K562 (cell line): ENCODE measurements around the gene MYO16. TPM values are rescaled to one million over a fixed set of nuclear protein-coding genes. Genes with fewer than 3 reads are reported as not detected.

Experiments
- BCL6 ChIP-seq: fragments of 250-450 bp; sonication (Bioruptor Pico); IDR thresholded peaks from 2 replicates; pipeline ENCODE4 v1.4.0; 2020
- PYGO2 ChIP-seq: fragments of 450-650 bp; IDR thresholded peaks from 2 replicates; pipeline ENCODE4 v1.6.1; 2016; ENCODE audit warnings: mild to moderate bottlenecking, missing genetic modification characterization, moderate library complexity, missing compliant biosample characterization
- RFX5 ChIP-seq: IDR thresholded peaks from 2 replicates; pipeline ENCODE4 v1.6.1; 2011; ENCODE audit warnings: low read depth, mild to moderate bottlenecking, improper control_type of control experiment, low read length
- SRSF7 ChIP-seq: fragments of 200-400 bp; formaldehyde crosslinking; optimal IDR thresholded peaks from 2 replicates; pipeline ENCODE3; 2017; ENCODE audit warnings: mild to moderate bottlenecking, low read depth, low read length
- ZFP1 ChIP-seq: fragments of 450-650 bp; formaldehyde crosslinking; IDR thresholded peaks from 2 replicates; pipeline ENCODE4 v1.4.0; 2020; ENCODE audit warnings: mild to moderate bottlenecking, mixed read lengths
- ZKSCAN8 ChIP-seq: fragments of 200-800 bp; sonication (Bioruptor generic); IDR thresholded peaks from 2 replicates; pipeline ENCODE4 v1.6.1; 2016; ENCODE audit warnings: missing genetic modification characterization, missing compliant biosample characterization
- ZNF124 ChIP-seq: sonication (generic); formaldehyde crosslinking; IDR thresholded peaks from 2 replicates; pipeline ENCODE4 v1.8.1; 2022; ENCODE audit warnings: missing genetic modification reagents
- ZNF143 ChIP-seq: sonication (generic); formaldehyde crosslinking; IDR thresholded peaks from 2 replicates; pipeline ENCODE4 v1.9.0; 2022; ENCODE audit warnings: mild to moderate bottlenecking, missing genetic modification reagents
- ZNF436 ChIP-seq: fragments of 250-450, 450-650 bp; sonication (Bioruptor Pico); formaldehyde crosslinking; IDR thresholded peaks from 2 replicates; pipeline ENCODE4 v1.7.0; 2020; ENCODE audit warnings: mild to moderate bottlenecking
- ZNF75A ChIP-seq: fragments of 450-650 bp; formaldehyde crosslinking; IDR thresholded peaks from 2 replicates; pipeline ENCODE4 v1.4.0; 2020; ENCODE audit warnings: mild to moderate bottlenecking
- polyA plus RNA-seq, 8 experiments: library from polyadenylated mRNA; depleted of rRNA in 4 of 8; stranded (reverse) in 5 of 8; unstranded in 3 of 8; fragments of >200 nt; fragmentation: Nextera tagmentation in 2 of 8; fragmentation: Illumina TruSeq in 1 of 8; extraction: Ambion mirVana in 2 of 8; extraction: Trizol in 1 of 8; gene quantifications; 2 replicates each; pipeline versions ENCODE4 v1.2.1 to v1.2.3, GENCODE V29; 2011 to 2014; ENCODE audit warnings: inconsistent platforms in 1 of 8, missing spikeins in 1 of 8
- total RNA-seq, 7 experiments: library from RNA; depleted of rRNA in 6 of 7; stranded (reverse); fragments of >200 nt in 6 of 7; fragmentation: Illumina TruSeq in 2 of 7; extraction: Trizol in 2 of 7; gene quantifications; 2 replicates each; pipeline versions ENCODE4 v1.2.1 to v1.2.3, GENCODE V29; 2011 to 2021; ENCODE audit warnings: low replicate concordance in 1 of 7
- TF ChIP-seq, protein P1 (sequence below): fragments of 450-650 bp; IDR thresholded peaks from 2 replicates; pipeline ENCODE4 v1.6.1; 2016; ENCODE audit warnings: missing biosample characterization, missing genetic modification characterization
- TF ChIP-seq, protein P2 (sequence below), 2 experiments: fragments of 450-650 bp; IDR thresholded peaks; 2 replicates each; pipeline ENCODE4 v1.6.1; 2018; ENCODE audit warnings: mild to moderate bottlenecking in 2 of 2, low read depth in 1 of 2; ENCODE audit not compliant: partially characterized antibody in 2 of 2
- TF ChIP-seq, protein P3 (sequence below): fragments of 250-450 bp; sonication (Bioruptor Pico); IDR thresholded peaks from 2 replicates; pipeline ENCODE4 v1.4.0; 2020; ENCODE audit warnings: mild to moderate bottlenecking
- TF ChIP-seq, protein P4 (sequence below): fragments of 250-450 bp; sonication (Bioruptor Pico); IDR thresholded peaks from 2 replicates; pipeline ENCODE4 v1.8.0; 2021; ENCODE audit warnings: borderline replicate concordance, mild to moderate bottlenecking, moderate library complexity; ENCODE audit not compliant: poor library complexity, severe bottlenecking
- TF ChIP-seq, protein P5 (sequence below), 2 experiments: fragments of 250-450 bp in 1 of 2; fragments of 450-650 bp in 1 of 2; sonication (Bioruptor Pico) in 1 of 2; IDR thresholded peaks; 2 replicates each; pipeline versions ENCODE4 v1.6.1 to v1.8.0; 2016 to 2021; ENCODE audit warnings: mild to moderate bottlenecking in 2 of 2, moderate library complexity in 2 of 2, missing compliant biosample characterization in 1 of 2, missing genetic modification characterization in 1 of 2
- TF ChIP-seq, protein P6 (sequence below): IDR thresholded peaks from 2 replicates; pipeline ENCODE4 v1.6.1; 2016; ENCODE audit warnings: missing genetic modification characterization, missing compliant biosample characterization

The MYO16 gene
- total and polyA plus RNA-seq, 9 of the 15 experiments (the other 6 are each of a cell fraction or from before 2014, with no cell fraction given): 4.3 to 45.7 (median 12.1) TPM

DNA sequence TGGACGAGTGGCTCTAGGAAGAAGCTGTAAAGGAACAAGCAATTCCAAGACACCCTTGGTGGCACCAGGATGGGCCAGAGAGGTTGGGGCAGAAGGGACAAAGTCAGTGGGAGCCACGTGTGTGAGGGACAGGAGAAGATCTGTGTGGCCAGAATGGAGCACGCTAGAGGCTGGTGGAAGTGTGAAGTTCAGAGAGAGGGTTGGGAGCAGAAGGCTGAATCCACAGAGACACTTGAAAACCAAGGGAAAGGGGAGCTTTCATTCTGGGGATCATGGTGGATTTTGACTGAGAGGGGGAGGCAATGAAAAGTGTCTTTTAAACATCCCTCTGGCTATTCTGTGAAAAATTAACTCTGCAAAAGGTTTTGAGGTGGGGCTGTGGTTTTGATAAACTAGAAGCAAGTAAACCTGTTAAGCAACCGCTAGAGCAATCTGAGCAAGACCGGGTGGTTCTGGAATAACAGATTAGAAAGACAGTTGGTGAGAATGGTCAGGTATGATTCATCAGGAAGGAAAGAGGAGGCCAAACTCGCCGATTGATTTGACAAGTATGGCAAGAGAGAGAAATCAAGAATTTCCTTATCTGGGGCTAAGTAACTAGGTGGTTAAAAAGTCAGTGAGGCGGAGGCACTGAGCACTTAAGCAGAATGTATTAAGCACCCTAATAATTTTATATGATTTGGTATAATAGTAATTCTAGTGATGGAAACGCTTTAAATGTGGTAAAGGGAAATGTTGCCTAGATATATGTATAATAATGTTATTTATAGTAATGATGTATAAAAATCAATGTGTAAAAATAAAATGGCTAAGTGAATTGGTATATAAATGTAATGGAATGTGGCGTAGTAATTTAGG, 140.0 kb downstream of the MYO16 start (continued):
- TF ChIP-seq, protein P1, sequence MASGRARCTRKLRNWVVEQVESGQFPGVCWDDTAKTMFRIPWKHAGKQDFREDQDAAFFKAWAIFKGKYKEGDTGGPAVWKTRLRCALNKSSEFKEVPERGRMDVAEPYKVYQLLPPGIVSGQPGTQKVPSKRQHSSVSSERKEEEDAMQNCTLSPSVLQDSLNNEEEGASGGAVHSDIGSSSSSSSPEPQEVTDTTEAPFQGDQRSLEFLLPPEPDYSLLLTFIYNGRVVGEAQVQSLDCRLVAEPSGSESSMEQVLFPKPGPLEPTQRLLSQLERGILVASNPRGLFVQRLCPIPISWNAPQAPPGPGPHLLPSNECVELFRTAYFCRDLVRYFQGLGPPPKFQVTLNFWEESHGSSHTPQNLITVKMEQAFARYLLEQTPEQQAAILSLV (tag): no peak
- TF ChIP-seq ZNF143 (CRISPR knock-in tag) (no peak), ZNF436 (CRISPR knock-in tag) (no peak), ZKSCAN8 (CRISPR knock-in tag) (0 out of 2 replicates have a peak, but pooled peaks have one; percentile 46), ZNF75A (CRISPR knock-in tag) (no peak), PYGO2 (tag) (no peak), RFX5 (no peak), SRSF7 (no peak), BCL6 (no peak), ZNF124 (CRISPR knock-in tag) (no peak), ZFP1 (CRISPR knock-in tag) (no peak)
- TF ChIP-seq, protein P2, sequence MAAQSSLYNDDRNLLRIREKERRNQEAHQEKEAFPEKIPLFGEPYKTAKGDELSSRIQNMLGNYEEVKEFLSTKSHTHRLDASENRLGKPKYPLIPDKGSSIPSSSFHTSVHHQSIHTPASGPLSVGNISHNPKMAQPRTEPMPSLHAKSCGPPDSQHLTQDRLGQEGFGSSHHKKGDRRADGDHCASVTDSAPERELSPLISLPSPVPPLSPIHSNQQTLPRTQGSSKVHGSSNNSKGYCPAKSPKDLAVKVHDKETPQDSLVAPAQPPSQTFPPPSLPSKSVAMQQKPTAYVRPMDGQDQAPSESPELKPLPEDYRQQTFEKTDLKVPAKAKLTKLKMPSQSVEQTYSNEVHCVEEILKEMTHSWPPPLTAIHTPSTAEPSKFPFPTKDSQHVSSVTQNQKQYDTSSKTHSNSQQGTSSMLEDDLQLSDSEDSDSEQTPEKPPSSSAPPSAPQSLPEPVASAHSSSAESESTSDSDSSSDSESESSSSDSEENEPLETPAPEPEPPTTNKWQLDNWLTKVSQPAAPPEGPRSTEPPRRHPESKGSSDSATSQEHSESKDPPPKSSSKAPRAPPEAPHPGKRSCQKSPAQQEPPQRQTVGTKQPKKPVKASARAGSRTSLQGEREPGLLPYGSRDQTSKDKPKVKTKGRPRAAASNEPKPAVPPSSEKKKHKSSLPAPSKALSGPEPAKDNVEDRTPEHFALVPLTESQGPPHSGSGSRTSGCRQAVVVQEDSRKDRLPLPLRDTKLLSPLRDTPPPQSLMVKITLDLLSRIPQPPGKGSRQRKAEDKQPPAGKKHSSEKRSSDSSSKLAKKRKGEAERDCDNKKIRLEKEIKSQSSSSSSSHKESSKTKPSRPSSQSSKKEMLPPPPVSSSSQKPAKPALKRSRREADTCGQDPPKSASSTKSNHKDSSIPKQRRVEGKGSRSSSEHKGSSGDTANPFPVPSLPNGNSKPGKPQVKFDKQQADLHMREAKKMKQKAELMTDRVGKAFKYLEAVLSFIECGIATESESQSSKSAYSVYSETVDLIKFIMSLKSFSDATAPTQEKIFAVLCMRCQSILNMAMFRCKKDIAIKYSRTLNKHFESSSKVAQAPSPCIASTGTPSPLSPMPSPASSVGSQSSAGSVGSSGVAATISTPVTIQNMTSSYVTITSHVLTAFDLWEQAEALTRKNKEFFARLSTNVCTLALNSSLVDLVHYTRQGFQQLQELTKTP (IDR thresholded peaks at IDR 0.05; ENCODE audit: low read depth in 1 of 2, partially characterized antibody in 2 of 2): peak; percentile 64 to 77
- TF ChIP-seq, protein P3, sequence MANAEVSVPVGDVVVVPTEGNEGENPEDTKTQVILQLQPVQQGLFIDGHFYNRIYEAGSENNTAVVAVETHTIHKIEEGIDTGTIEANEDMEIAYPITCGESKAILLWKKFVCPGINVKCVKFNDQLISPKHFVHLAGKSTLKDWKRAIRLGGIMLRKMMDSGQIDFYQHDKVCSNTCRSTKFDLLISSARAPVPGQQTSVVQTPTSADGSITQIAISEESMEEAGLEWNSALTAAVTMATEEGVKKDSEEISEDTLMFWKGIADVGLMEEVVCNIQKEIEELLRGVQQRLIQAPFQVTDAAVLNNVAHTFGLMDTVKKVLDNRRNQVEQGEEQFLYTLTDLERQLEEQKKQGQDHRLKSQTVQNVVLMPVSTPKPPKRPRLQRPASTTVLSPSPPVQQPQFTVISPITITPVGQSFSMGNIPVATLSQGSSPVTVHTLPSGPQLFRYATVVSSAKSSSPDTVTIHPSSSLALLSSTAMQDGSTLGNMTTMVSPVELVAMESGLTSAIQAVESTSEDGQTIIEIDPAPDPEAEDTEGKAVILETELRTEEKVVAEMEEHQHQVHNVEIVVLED (CRISPR knock-in tag): no peak
- TF ChIP-seq, protein P4, sequence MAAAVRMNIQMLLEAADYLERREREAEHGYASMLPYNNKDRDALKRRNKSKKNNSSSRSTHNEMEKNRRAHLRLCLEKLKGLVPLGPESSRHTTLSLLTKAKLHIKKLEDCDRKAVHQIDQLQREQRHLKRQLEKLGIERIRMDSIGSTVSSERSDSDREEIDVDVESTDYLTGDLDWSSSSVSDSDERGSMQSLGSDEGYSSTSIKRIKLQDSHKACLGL (CRISPR knock-in tag): no peak
- TF ChIP-seq, protein P5, sequence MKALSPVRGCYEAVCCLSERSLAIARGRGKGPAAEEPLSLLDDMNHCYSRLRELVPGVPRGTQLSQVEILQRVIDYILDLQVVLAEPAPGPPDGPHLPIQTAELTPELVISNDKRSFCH (CRISPR knock-in tag; IDR thresholded peaks at IDR 0.05): no peak
- TF ChIP-seq, protein P5 (tag; IDR thresholded peaks at IDR 0.05): peak; percentile 72; the same call in 1 of the 2 replicates
- TF ChIP-seq, protein P6, sequence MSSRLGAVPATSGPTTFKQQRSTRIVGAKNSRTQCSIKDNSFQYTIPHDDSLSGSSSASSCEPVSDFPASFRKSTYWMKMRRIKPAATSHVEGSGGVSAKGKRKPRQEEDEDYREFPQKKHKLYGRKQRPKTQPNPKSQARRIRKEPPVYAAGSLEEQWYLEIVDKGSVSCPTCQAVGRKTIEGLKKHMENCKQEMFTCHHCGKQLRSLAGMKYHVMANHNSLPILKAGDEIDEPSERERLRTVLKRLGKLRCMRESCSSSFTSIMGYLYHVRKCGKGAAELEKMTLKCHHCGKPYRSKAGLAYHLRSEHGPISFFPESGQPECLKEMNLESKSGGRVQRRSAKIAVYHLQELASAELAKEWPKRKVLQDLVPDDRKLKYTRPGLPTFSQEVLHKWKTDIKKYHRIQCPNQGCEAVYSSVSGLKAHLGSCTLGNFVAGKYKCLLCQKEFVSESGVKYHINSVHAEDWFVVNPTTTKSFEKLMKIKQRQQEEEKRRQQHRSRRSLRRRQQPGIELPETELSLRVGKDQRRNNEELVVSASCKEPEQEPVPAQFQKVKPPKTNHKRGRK: no peak
